ENCODE data around the gene CNOT11. TPM values are rescaled to one million over a fixed set of nuclear protein-coding genes. Genes with fewer than 3 reads are reported as not detected.

Gene CNOT11
- total RNA-seq, 1 donor from 2014 or later: 59.7 TPM

GRCh38 chr2:101264360-101264939 is 11.8 kb downstream of the CNOT11 start:
- H3K36me3 Mint-ChIP-seq (ENCODE audit: low read depth): peaks cover 77% of the 10 kb centered on the region
- intact Hi-C loops (cut with micrococcal nuclease): no loop called here
- H3K27me3 Mint-ChIP-seq: no peaks in the 10 kb centered on the region
- ATAC-seq (ENCODE audit: low read depth) (no peak), DNase-seq (no peak)
- ChIA-PET CTCF (no interaction called here), POLR2A (no interaction called here)
- H3K27ac Mint-ChIP-seq: no peak overlapping the region
- no peak overlapping the region for H3K4me3 Mint-ChIP-seq
- no peaks in the 10 kb centered on the region for H3K4me1 Mint-ChIP-seq
- TF ChIP-seq CTCF (IDR thresholded peaks at IDR 0.05): no peak
- H3K9me3 Mint-ChIP-seq: no peaks in the 10 kb centered on the region

GRCh38 chr2:101265893-101266499 is 13.3 kb downstream of the CNOT11 start:
- Mint-ChIP-seq H3K27ac (no peak overlapping the region), H3K9me3 (no peaks in the 10 kb centered on the region), H3K4me3 (no peak overlapping the region), H3K4me1 (no peaks in the 10 kb centered on the region), H3K36me3 (ENCODE audit: low read depth) (peaks cover 81% of the 10 kb centered on the region), H3K27me3 (no peaks in the 10 kb centered on the region)
- no peak for ATAC-seq (ENCODE audit: low read depth)
- TF ChIP-seq CTCF (IDR thresholded peaks at IDR 0.05): no peak
- no peak for DNase-seq
- CTCF ChIA-PET: no interaction called here
- POLR2A ChIA-PET: no interaction called here
- intact Hi-C loops (cut with micrococcal nuclease): no loop called here

GRCh38 chr2:101267671-101268656 is 15.3 kb downstream of the CNOT11 start:
- no peaks in the 10 kb centered on the region for H3K9me3 Mint-ChIP-seq
- H3K36me3 Mint-ChIP-seq (ENCODE audit: low read depth): peaks cover 87% of the 10 kb centered on the region
- intact Hi-C loops (cut with micrococcal nuclease): no loop called here
- POLR2A ChIA-PET: no interaction called here
- DNase-seq: no peak
- TF ChIP-seq CTCF (IDR thresholded peaks at IDR 0.05): no peak
- no peaks in the 10 kb centered on the region for H3K27me3 Mint-ChIP-seq
- ATAC-seq (ENCODE audit: low read depth): no peak
- CTCF ChIA-PET: no interaction called here
- H3K4me3 Mint-ChIP-seq: no peak overlapping the region
- H3K4me1 Mint-ChIP-seq: peaks cover 2% of the 10 kb centered on the region
- peak overlapping the region; percentile 25 for H3K27ac Mint-ChIP-seq

GRCh38 chr2:101270700-101271259 is 18.1 kb downstream of the CNOT11 start:
- ATAC-seq (ENCODE audit: low read depth) (no peak), DNase-seq (no peak)
- no peak for TF ChIP-seq CTCF (IDR thresholded peaks at IDR 0.05)
- Mint-ChIP-seq H3K27me3 (no peaks in the 10 kb centered on the region), H3K27ac (no peak overlapping the region), H3K36me3 (ENCODE audit: low read depth) (peaks cover 80% of the 10 kb centered on the region), H3K4me1 (peaks cover 2% of the 10 kb centered on the region), H3K4me3 (no peak overlapping the region), H3K9me3 (no peaks in the 10 kb centered on the region)
- ChIA-PET POLR2A (interaction anchor here (1.2 kb wide), 1 partner anchor 11 kb away, joined by 7 read pairs; no protein-coding TSS in a partner anchor), CTCF (interaction anchor here (1.0 kb wide), 1 partner anchor 606 kb away, joined by 3 read pairs; no protein-coding TSS in a partner anchor)
- intact Hi-C loops (cut with micrococcal nuclease): no loop called here

Measured in activated B cell treated with CpG ODN at 0.5 μM for 24 hours (primary cell).